Tibial nerve (tissue), 4 donors: ENCODE measurements around the gene BLCAP.

Experiments used
- CTCF ChIP-seq, 5 experiments: fragments of 200-600 bp in 3 of 5; fragments of 450-650 bp in 2 of 5; sonication (generic) in 3 of 5; IDR thresholded peaks; one replicate each; pipeline ENCODE4 v1.5.1; 2016 to 2019; ENCODE audit warnings: antibody characterized with exemption in 5 of 5, mild to moderate bottlenecking in 3 of 5, moderate library complexity in 2 of 5
- EP300 ChIP-seq, 2 donors: sonication (generic); formaldehyde crosslinking; IDR thresholded peaks; one replicate each; pipeline ENCODE4 v1.6.1; 2017; ENCODE audit warnings: antibody characterized with exemption in 2 of 2, mild to moderate bottlenecking in 1 of 2
- POLR2A ChIP-seq, 2 donors: fragments of 450-650 bp; IDR thresholded peaks; one replicate each; pipeline ENCODE4 v1.6.1; 2017; ENCODE audit warnings: antibody characterized with exemption in 2 of 2, mild to moderate bottlenecking in 2 of 2, moderate library complexity in 2 of 2

DNA sequence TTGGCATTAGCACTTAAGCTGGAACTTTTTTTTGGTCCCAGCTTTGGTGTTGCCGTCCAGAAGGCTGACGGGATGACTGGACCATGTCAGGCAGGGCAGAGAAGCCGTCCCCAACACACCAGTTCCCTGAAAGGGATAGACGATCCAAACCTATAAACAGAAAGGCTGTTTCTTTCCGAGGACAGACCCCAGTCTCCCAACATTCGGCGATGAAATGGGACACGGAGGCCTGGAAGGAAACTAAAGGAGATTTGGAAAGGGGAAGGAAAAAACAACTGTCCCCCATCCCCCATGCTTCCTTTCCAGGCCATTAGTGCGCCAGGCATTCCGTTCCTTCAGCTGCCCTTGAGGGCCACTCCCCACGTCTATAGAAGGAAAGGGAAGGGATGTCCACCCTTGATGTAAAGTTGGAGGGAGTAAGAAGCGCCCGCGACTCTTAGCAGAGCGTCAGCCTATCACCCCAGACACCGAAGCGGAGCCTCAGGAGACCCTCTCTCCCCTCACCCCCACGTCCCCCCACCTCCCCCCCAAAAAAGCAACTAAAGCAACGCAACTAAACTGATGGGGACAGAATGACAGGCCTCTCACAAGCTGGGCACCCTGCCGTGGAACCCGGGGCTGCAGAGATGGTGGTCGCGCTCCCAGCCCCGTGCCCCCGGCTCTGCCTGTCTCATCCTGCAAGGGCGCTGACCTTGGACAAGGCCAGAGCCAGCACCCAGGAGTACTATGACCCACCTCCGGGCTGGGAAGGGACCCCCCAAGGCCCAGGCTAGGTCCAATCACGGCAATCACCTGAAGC is 638 bp downstream of the BLCAP start:
- no peak for TF ChIP-seq EP300 (IDR thresholded peaks at IDR 0.05)
- TF ChIP-seq CTCF (IDR thresholded peaks at IDR 0.05), result no peak
- no peak for TF ChIP-seq POLR2A (IDR thresholded peaks at IDR 0.05)
